ENCODE results near the gene VCP. TPM values are rescaled to one million over a fixed set of nuclear protein-coding genes. Genes with fewer than 3 reads are reported as not detected.

Gene VCP
- total and polyA plus RNA-seq, 9 of the 15 experiments (the other 6 are each of a cell fraction or from before 2014, with no cell fraction given), result 7.1 to 257 (median 199) TPM

- TF ChIP-seq ZMIZ1 (IDR thresholded peaks at IDR 0.05; ENCODE audit: low read depth in 2 of 2, low read length in 2 of 2) (no peak; a peak in 1 of 4 replicates), KDM1A (IDR thresholded peaks at IDR 0.05) (no peak), ZNF165 (CRISPR knock-in tag; IDR thresholded peaks at IDR 0.05; ENCODE audit: borderline replicate concordance) (no peak), ZNF316 (IDR thresholded peaks at IDR 0.05) (no peak), ZBTB17 (CRISPR knock-in tag; IDR thresholded peaks at IDR 0.05) (no peak), MTA3 (IDR thresholded peaks at IDR 0.05; ENCODE audit: borderline replicate concordance) (0 out of 2 replicates have a peak, but pooled peaks have one; percentile 62), ZBTB33 (CRISPR knock-in tag; IDR thresholded peaks at IDR 0.05) (no peak), THRB (CRISPR knock-in tag; conservative IDR thresholded peaks at IDR 0.05) (no peak), SNIP1 (IDR thresholded peaks at IDR 0.05; ENCODE audit: low read depth) (peak; percentile 78), ZNF175 (CRISPR knock-in tag; IDR thresholded peaks at IDR 0.05; ENCODE audit: low read depth) (no peak), FOXA1 (IDR thresholded peaks at IDR 0.05; ENCODE audit: borderline replicate concordance) (no peak), ZNF133 (CRISPR knock-in tag; IDR thresholded peaks at IDR 0.05) (no peak), TCF7L2 (IDR thresholded peaks at IDR 0.05; ENCODE audit: low read depth, low read length) (no peak), NR2C2 (CRISPR knock-in tag; IDR thresholded peaks at IDR 0.05) (peak; percentile 94), NR2C2 (tag; IDR thresholded peaks at IDR 0.05) (peak; percentile 99), HDAC1 (IDR thresholded peaks at IDR 0.05) (peak; percentile 14 to 80; a peak in 2 of 4 replicates), ZNF224 (CRISPR knock-in tag; IDR thresholded peaks at IDR 0.05) (no peak), ATF1 (CRISPR knock-in tag; IDR thresholded peaks at IDR 0.05) (no peak), ATF1 (tag; IDR thresholded peaks at IDR 0.05) (peak; percentile 74), ILK (tag; IDR thresholded peaks at IDR 0.05; ENCODE audit: borderline replicate concordance, low read depth) (no peak), NR3C1 (CRISPR knock-in tag; IDR thresholded peaks at IDR 0.05) (no peak), ZNF408 (CRISPR knock-in tag; IDR thresholded peaks at IDR 0.05; ENCODE audit: low read depth) (no peak), HDAC2 (IDR thresholded peaks at IDR 0.05) (0 out of 2 replicates have a peak, but pooled peaks have one; percentile 35)
Observed at GRCh38 chr9:35102769-35103659, 30.6 kb upstream of the VCP start, which contains the start of gene STOML2 (continued).

All from K562 (cell line).